Measurements from ENCODE around the gene HSPBAP1. TPM values are rescaled to one million over a fixed set of nuclear protein-coding genes. Genes with fewer than 3 reads are reported as not detected.

Gene HSPBAP1
- total and polyA plus RNA-seq, 2 of the 13 experiments (the other 11 are each of a cell fraction or from before 2014, with no cell fraction given), result 4.2 to 5.1 TPM

DNA sequence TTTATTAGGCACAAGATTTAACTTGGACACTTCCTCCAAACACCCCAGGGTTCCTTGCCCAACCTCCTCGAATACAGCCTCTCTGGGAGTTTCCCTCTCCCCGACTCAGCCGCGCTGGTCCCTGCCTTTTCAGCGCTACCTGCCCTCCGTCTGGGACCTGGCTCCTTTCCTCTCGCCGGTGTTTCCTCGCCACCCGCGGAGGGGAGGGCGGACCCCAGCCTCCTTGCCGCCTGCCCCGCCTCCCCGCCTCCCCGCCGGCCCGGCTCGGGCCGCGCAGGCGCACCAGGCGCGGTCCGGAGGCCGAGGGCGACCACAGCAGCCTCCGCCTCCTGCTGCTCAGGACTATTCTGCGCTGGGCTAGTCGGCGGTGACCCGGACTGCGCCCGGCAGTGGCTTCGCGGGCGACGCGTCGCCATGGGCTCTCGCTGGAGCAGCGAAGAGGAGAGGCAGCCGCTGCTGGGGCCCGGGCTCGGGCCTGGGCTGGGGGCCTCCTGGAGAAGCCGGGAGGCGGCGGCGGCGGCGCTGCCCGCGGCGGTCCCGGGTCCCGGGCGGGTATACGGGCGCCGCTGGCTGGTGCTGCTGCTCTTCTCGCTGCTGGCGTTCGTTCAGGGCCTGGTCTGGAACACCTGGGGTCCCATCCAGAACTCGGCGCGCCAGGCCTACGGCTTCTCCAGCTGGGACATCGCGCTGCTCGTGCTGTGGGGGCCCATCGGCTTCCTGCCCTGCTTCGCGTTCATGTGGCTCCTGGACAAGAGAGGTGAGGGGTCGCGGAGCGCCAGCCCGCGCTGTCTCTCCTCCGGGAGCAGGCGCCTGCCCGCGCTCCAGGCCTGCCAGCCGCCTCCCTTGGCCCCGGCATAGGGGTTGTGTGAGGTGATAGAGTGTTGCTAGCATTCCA, 1.4 kb upstream of the HSPBAP1 start, which contains the start of gene SLC49A4 (continued):
- TF ChIP-seq ZNF776 (CRISPR knock-in tag; IDR thresholded peaks at IDR 0.05) (peak; percentile 82; the same call in 1 of the 2 replicates), KDM3A (CRISPR knock-in tag; IDR thresholded peaks at IDR 0.05; ENCODE audit: low read depth) (0 out of 2 replicates have a peak, but pooled peaks have one; percentile 38), ZNF543 (CRISPR knock-in tag; IDR thresholded peaks at IDR 0.05) (0 out of 2 replicates have a peak, but pooled peaks have one; percentile 44), TCF7L2 (IDR thresholded peaks at IDR 0.05; ENCODE audit: low read depth, low read length) (no peak), ZNF225 (CRISPR knock-in tag; IDR thresholded peaks at IDR 0.05) (peak; percentile 83; the same call in 1 of the 2 replicates), MXD3 (CRISPR knock-in tag; IDR thresholded peaks at IDR 0.05) (peak; percentile 74; the same call in 1 of the 2 replicates), SOX13 (IDR thresholded peaks at IDR 0.05) (no peak), SOX13 (CRISPR knock-in tag; conservative IDR thresholded peaks at IDR 0.05 in 1 of 2, IDR thresholded peaks at IDR 0.05 in 1 of 2) (0 out of 4 replicates have a peak, but pooled peaks of 1 of the 2 experiments have one; percentile 23), BRF2 (CRISPR knock-in tag; IDR thresholded peaks at IDR 0.05) (0 out of 2 replicates have a peak, but pooled peaks have one; percentile 51), ZNF770 (CRISPR knock-in tag; IDR thresholded peaks at IDR 0.05) (peak; percentile 93), ZNF75D (CRISPR knock-in tag; IDR thresholded peaks at IDR 0.05; ENCODE audit: borderline replicate concordance) (no peak), ZNF441 (CRISPR knock-in tag; IDR thresholded peaks at IDR 0.05; ENCODE audit: borderline replicate concordance) (peak; percentile 99), SALL1 (CRISPR knock-in tag; IDR thresholded peaks at IDR 0.05) (peak; percentile 56), ZNF766 (CRISPR knock-in tag; IDR thresholded peaks at IDR 0.05; ENCODE audit: borderline replicate concordance) (peak; percentile 54), ZMYM4 (CRISPR knock-in tag; IDR thresholded peaks at IDR 0.05) (peak; percentile 69), ZNF367 (CRISPR knock-in tag; IDR thresholded peaks at IDR 0.05; ENCODE audit: borderline replicate concordance) (no peak), ZBTB7A (CRISPR knock-in tag; IDR thresholded peaks at IDR 0.05) (peak; percentile 59; the same call in 1 of the 2 replicates), ZFP91 (CRISPR knock-in tag; IDR thresholded peaks at IDR 0.05; ENCODE audit: borderline replicate concordance) (peak; percentile 40; the same call in 1 of the 2 replicates), RAD51 (IDR thresholded peaks at IDR 0.05; ENCODE audit: borderline replicate concordance) (no peak)
- TF ChIP-seq, protein P1, sequence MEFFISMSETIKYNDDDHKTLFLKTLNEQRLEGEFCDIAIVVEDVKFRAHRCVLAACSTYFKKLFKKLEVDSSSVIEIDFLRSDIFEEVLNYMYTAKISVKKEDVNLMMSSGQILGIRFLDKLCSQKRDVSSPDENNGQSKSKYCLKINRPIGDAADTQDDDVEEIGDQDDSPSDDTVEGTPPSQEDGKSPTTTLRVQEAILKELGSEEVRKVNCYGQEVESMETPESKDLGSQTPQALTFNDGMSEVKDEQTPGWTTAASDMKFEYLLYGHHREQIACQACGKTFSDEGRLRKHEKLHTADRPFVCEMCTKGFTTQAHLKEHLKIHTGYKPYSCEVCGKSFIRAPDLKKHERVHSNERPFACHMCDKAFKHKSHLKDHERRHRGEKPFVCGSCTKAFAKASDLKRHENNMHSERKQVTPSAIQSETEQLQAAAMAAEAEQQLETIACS (CRISPR knock-in tag; IDR thresholded peaks at IDR 0.05), result peak; percentile 32; the same call in 1 of the 2 replicates

All from HepG2 (cell line).